ENCODE data around the gene ZNF483.

DNA sequence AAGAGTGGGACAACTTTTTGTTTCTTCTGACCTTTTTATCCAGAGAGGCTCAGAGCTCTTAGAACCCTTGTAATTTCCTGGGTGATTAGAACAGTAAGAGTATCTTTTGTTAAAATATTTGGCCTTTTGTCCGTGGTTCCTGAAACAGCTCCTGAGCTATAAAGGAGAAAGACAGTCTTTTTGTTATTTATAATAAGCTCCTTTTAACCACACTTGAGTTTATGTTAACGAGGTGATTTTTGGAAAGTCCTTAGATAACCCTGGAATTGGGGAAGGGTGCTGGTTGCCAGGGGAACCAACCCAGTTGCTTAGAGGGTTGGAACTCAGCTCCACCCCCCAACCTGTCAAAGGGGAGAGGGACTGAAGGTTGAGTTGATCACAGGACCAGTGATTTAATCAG, 4.8 kb downstream of the ZNF483 start:
- TF ChIP-seq CTCF (optimal IDR thresholded peaks at IDR 0.05 in 1 of 3, IDR thresholded peaks at IDR 0.05 in 1 of 3, conservative IDR thresholded peaks at IDR 0.05 in 1 of 3; ENCODE audit: extremely low read depth in 1 of 3, insufficient read depth in 2 of 3, low read length in 3 of 3), result no peak
- no peak for TF ChIP-seq EZH2 (IDR thresholded peaks at IDR 0.05; ENCODE audit: low read length)

Data from keratinocyte (primary cell).